Cerebellar cortex (tissue), 1 donor: ENCODE measurements around the gene MZT2A.
A peak's percentile ranks its signal among the peaks of the same experiment; 100 is the strongest.
"Not testable (repeated sequence)": the region's sequence is repeated elsewhere in the genome, so short reads cannot be mapped to it uniquely, and the experiment has no call there.

Source experiments
- DNase-seq: peaks from one replicate; pipeline ENCODE4 v3.0.0-alpha.2; 2015; ENCODE audit warnings: low spot score

Gene MZT2A, protein sequence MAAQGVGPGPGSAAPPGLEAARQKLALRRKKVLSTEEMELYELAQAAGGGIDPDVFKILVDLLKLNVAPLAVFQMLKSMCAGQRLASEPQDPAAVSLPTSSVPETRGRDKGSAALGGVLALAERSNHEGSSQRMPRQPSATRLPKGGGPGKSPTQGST

DNA sequence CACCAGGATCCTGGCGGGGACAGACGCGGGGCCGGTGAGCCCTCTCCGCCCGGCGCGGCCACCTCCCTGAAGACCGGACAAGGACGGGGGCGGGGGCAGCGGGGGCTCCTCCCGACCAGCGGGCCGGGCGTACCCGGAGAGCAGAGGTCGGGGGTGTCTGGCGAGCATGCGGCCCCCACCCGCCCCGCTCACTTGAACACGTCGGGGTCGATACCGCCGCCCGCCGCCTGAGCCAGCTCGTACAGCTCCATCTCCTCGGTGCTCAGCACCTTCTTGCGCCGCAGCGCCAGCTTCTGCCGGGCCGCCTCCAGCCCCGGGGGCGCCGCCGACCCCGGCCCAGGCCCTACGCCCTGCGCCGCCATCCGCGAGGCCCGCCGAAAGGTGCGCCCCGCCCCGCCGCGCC lies at the start of gene MZT2A:
TSS of gene MZT2A (minus strand) at position 383 of the 403 bp plus-strand sequence. CDS start at position 362, 21 bp downstream.
- DNase-seq: not testable (repeated sequence)

DNA sequence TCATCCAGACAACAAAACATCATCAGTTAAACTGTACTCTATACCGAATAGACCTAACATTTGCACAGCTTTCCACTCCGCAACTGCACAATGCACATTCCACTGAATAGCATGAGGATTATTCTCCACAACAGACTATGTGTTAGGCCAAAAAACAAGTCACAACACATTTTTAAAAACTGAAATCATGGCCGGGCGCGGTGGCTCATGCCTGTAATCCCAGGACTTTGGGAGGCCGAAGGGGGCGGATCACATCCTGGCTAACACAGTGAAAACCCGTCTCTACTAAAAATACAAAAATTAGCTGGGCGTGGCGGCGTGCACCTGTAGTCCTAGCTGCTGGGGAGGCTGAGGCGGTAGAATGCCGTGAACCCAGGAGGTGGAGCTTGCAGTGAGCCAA lies 46.7 kb upstream of the MZT2A start:
- not testable (repeated sequence) for DNase-seq

DNA sequence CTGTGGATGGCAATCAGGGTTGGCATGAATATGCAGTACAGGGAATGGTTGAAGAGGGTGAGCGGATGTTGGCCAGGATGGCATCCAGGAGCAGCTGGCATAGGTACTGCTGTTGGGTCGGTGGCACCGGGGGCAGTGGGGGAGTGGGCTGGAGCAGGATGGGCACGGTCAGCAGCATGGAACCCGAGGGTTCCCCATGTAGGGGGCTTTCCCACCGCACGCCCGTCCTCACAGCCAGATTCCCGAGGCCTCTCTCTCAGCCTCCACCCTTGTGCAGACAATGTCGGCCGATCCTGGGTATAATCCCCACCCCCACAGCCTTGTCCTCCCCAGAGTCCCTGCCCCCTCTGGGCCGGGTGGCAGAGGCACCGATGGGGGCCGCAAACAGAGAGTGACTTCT lies 44.6 kb upstream of the MZT2A start:
- DNase-seq: not testable (repeated sequence)

DNA sequence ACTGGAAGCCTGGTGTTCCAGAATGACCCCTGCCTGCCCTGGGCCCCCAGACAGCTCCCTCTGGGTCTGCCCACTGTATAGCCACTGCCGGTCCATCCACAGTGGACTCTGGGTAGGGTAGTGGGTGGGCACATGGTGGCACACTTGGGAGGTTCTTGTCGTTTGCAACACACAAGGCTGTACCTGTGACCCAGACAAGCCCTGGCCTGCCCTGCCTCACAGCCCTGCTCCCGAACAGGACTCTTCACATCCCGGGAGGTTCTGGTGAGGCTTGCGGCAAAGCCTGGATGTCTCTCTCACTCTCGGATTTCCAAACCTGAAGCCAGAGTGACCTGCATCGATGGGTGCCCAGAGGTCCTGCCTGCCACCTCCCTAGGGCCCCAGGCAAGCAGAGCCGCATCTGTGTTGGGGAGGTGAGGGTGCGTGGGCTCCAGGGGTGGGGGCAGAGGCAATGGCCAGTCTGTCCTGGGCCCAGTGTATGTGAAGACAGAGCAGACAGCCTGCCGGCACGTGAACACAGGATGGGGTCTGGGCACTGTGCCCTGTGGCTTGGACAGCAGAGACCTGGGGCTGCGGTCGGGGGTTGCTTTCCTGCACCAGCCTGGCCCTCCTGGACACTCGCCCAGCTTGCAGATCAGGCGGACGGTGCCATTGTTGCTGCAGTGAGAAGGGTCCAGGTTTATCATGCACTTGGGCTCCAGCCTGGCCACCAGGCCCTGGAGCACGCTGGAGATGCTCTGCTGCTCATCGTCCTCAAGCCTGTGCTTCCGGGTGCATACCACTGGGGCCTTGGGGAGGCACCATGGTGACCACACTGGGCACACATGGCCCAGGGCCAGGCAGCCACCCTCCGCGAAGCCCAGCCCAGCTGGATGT lies 44.0 kb upstream of the MZT2A start:
- DNase-seq: not testable (repeated sequence)

DNA sequence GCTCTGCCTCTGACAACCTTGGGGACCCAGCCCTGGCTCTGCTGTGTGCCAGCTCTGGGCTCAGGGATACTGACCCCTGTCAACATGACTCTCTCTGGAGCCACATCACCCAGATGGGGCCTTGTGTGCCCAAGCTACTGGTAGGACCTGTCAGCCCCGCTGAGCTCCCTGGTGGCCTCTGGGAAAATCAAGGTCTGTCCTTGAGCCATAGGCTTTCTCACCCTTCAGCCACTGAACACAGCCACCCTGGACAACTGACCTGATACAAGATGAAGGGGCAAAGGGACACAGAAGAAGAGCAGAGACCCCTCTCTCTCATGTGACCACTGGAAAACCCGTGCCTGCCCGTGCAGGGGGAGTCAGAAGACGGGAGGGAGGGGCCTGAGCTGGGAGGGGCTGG lies 43.3 kb upstream of the MZT2A start:
- no peak for DNase-seq

DNA sequence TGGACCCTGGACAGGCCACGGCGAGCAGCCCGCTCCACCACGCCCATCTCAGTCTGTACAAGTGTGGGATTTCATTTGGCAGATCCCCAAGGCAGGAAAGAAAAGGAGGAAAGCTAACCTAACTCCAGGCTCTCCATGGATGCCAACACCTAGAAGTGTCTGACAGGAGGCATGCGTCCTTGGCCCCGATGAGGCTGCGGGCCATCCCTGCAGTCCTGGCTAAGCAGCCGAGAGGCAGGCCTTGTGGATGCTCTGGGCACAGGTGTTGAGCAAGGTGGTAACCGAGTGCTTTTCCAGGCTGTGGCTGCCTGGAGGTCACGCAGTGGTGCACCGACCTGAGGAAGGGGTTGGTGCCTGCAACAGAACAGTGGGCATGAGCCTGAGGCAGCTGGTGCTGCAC lies 42.8 kb upstream of the MZT2A start:
- DNase-seq: not testable (repeated sequence)

DNA sequence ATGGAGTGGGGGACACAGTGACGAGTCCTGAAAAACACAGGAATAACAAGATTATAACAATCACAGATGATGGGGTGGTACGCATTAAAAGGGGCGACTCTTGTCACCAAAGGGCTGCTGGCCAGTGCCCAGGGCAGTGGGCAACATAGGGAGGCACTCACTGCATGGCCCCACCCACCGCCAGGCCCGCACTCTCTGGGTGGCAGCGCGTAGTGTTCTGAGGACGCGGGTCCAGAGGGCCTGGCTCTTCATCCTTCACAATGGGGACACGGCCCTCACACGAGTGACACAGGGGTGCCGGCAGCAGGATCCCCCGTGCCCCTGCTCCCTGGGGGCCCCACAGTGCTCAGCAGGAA lies 42.1 kb upstream of the MZT2A start:
- DNase-seq: not testable (repeated sequence)

DNA sequence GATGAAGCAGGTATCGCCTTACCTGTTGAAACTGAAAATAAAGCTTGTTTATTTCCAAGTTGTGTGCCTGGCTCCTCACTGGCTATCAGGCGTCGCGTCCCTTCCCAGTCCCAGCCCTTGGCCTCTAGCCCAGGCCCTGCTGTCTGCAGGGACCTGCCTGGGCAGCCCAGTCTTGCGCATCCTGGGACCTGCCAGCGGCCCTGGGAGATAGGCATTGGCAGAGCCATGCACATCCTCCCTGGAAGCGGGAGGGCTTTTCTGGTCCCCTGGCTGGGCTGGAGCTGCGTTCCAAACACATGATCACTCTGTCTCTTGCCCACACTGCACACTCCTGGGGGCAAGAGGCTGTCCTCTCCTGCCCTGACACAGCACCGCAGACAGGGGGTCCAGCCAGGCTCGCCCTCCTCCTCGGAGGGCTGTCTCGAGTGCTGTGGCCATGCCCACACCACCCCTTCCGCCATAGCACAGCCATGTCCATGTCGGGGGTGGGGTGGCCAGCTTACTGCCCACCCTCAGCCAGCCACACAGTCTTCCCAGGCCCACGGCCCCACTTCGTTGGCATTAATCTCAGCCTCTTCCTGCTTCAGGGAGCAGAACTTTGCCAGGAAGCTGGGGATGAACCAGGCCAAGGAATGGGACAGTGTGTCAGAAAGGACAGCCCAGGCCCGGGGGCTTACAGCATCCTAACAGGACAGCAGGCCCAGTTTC lies 41.6 kb upstream of the MZT2A start:
- DNase-seq: not testable (repeated sequence)

DNA sequence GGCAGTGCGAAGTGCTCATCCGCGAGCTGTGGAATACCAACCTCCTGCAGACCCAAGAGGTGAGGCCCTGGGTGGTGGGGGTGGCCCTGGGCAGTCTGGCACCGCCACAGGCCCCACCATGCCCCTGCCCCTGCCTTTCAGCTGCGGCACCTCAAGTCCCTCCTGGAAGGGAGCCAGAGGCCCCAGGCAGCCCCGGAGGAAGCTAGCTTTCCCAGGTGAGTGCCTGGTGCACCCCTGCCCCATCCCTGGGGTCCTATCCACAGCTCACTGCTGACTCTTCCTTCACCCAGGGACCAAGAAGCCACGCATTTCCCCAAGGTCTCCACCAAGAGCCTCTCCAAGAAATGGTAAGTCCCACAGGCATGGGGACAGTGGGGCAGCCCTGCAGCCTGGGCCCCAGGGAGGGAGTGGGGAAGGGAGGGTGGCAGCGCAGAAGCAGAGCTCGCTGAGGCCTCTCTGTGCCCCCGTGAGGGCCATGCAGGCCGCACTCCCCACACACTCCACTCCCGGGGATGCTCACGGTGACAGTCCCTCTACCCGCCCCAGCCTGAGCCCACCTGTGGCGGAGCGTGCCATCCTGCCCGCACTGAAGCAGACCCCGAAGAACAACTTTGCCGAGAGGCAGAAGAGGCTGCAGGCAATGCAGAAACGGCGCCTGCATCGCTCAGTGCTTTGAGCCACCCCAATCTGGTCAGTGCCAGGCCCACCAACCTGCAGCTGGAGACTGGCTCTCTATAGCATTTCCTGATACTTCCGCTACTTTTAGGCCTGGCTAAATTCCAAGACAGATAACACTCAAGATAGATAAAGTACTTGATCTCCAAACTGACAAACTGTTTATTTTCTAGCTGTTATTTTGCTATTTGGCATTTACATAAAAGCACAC lies 40.8 kb upstream of the MZT2A start:
- DNase-seq: not testable (repeated sequence)

DNA sequence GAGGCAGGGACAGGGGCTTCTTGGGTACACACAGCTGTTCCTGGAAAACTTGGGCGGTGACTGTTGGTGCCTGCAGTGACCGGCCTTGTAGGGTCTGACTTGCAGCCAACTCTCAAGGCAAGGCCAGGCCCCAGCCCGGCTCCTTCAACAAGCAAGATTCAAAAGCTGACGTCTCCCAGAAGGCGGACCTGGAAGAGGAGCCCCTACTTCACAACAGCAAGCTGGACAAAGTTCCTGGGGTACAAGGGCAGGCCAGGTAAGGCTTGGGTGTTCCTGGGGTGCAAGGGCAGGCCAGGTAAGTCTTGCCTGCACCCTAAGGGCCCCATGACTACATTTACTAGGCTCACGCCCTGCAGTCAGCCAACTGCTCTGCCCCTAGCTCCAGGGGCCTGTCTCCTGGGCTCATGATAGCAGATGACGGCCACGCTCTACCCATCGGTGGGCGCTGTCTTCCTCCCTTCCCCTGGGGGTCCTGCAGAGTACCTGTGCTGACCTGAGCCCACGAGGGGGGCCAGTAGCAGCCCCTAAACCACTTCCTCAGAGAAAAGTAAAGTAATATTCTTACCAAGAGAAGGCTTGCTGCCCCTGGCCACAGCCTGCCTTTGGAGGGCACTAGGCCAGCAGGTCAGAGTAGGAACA lies 39.5 kb upstream of the MZT2A start:
- DNase-seq: not testable (repeated sequence)

DNA sequence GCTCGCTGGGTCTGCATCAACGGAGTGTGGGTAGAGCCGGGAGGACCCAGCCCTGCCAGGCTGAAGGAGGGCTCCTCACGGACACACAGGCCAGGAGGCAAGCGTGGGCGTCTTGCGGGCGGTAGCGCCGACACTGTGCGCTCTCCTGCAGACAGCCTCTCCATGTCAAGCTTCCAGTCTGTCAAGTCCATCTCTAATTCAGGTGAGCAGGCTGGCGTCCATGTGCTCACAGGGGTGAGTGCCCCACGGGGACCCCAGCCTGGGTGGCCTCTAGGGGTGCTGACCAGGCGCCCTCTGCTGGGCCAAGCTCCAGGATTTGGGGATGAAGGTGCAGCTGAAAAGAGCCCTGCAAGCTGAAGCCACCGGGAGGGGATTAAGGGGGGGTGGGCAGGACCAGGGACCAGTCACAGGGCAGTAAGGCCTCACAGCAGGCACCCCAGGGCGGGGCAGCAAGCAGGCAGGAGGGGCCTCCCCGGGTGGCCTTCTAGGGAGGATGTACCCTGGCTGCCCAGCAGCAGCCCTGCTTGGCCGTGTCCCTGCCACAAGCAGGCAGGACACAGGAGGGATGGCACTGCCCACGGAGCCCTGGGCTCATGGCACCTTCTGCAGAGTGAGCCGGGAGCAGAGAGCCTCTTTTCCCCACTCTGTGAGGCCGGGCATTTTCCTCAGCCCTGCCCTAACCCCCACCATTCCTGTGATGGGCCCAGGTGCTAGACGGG lies 38.6 kb upstream of the MZT2A start:
- not testable (repeated sequence) for DNase-seq

DNA sequence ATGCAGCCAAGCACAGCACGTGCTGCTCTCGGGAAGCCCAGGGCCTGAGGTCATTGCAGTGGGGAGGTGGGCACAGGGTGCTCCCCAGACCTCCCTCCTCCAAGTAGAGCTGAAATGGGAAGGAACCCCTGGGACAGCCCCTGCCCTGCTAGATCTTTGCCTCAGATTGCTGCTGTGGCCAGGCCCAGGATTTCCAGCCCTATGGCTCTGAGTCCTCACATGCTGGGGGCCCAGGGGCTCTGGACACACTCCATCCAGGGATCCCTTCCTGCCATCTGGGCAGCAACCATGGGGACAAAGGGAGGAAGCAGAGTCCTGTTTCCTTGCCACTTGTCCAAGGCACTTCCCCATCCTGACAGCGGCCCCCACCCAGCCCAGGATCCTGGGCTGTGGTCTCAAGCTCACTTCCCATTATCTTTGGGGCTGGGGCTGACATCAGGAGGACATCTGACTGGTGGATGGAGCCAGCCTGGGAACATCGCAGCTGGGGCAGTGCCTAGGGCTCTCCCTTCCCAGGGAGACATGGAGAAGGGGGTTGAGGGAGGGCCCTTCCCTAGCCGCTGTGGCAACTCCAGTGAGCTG lies 37.8 kb upstream of the MZT2A start:
- DNase-seq: not testable (repeated sequence)

DNA sequence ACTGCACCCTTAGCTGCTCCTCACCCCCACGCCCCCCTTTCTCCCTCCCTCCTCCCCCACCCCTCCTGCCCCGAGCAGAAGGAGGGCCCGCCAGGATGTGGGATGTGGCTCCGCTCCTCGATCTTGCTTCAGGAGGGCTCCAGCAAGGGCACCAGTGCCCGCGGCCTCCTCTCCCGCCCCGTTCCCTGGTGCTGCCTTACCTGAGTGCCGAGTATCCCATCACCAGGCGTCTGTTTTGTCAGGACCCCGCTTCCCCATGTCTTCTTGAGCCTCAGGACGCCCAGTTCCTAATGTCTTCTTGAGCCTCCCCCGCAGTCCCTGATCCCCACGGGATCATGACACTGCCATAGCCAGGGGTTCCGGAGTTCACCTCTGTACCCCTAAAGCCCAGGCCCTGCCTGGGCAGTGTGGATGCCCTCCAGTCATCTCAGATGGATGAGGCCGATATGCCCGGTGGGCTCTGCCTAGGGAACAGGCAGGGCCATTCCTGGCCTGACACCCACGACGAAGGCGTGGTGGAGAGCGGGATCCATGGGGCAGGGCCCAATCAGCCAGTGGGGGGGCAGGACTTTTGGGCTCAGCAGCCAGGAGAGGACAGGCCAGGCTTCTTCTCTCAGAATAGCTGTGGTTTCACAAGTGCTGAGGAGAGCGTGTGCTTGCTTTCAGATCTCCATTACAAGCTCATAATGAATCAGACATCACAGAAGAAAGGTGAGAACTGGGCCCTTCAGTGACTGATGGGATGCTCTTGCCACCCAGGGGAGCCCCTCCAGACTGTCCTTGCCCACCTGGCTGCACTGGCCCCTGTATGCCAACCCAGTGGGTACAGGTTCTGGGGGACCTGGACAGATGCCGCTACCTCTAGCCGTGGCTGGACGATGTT lies 37.0 kb upstream of the MZT2A start:
- not testable (repeated sequence) for DNase-seq

DNA sequence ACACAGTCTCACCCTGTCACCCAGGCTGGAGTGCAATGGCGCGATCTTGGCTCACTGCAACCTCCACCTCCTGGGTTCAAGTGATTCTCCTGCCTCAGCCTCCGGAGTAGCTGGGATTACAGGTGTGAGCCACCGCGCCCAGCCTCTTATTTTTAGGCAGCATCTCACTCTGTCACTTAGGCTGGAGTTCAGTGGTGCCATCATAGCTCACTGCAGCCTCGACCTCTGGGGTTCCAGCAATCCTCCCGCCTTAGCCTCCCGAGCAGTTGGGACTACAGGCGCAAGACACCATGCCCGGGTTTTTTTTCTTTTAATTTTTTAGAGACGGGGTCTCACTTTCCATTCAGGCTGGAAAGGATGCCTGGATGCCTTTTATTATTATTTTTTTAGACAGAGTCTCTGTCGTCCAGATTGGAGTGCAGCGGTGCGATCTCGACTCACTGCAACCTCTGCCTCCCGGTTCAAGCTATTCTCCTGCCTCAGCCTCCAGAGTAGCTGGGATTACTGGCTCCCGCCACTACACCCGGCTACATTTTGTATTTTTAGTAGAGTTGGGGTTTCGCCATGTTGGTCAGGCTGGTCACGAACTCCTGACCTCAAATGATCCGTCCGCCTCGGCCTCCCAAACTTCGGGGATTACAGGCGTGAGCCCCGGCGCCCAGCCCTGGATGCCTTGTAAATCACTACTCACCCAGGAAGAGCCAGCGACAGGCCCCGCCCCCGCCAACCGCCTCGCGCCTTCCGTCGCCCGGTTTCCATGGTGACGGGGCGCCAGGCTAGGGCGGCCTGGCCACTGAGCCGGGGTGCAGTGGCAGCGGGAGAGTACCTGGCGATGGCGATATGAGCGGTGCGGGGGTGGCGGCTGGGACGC lies 35.2 kb upstream of the MZT2A start, which contains the start of gene CCDC74A:
TSS of gene CCDC74A (plus strand) at position 758 of the 871 bp plus-strand sequence. CDS start at position 841, 83 bp downstream.
- peak; percentile 62 for DNase-seq

DNA sequence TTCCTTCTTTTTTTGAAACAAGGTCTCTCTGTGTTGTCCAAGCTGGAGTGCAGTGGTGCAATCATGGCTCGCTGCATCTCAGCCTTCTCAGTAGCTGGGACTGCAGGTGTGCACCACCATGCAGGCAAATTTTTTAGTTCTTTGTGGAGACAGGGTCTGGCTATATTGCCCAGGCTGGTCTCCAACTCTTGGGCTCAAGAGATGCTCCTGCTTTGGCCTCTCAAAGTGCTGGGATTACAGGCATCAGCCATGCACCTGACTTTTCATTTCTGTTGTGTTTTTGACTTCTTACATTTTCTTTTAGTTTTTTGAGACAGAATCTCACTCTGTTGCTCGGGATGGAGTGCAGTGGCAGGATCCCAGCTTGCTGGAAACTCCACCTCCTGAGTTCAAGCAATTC lies 33.1 kb upstream of the MZT2A start:
- DNase-seq: not testable (repeated sequence)

DNA sequence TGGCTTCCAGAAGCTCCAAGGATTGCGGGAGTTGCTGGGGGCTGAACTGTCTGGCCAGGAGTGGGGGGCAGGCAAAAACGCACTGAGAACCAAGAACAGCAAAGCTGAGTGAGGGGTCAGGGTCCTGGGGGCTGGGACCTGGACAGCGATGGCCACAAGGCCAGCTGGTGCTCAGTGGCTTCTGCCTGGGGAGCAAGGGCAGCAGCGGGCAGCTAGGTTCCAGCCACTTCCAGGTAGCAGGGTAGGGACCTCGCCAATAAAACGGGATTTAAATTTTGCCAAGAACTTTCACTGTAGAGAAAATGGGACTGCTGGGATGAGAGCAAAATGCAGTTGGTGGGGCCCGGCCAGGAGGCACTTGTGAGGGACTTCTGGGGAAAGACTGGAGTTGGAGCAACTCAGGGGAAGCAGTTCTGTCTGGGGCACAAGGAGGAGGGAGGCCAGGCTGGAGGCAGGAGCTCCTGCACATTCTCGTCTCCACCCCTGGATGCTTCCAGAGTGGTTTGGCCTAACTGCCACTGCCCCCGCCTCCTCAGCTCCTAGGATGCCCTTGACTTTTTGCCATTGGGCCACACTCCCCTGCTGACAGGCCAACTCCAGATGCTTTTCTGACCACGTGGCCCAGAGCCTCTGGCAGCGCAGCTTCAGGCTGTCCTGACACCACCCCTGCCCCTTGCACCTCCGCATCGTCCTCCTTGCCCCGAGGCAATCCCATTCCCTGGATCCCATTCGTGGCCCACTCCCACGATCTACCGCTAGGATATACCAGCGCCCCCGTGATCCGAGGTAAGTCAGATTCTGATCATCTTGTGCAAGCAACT lies 30.0 kb upstream of the MZT2A start:
- no peak for DNase-seq

DNA sequence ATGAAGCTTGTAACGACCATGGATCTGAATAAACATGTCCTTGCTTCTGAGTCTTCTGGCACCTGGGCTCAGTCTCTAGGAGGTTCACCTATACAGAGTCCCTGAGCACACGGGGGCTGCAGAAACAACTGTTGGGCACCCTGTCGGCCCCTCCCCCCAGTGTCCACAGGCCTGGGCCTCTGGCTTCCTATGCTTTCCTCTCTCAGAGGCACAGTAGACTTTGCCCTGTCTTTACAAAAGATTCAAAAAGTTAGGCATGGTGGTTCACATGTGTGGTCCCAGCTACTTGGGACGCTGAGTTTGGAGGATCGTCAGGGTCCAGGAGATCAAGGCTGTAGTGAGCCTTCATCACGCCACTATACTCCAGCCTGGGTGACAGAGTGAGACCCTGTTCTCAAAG lies 29.3 kb upstream of the MZT2A start:
- not testable (repeated sequence) for DNase-seq
